GM06990 (cell line): ENCODE measurements around the gene HES1.
A peak's percentile ranks its signal among the peaks of the same experiment; 100 is the strongest.

Experiments
- DNase-seq: peaks from one replicate; pipeline ENCODE4 v3.0.0-alpha.2; 2011; ENCODE audit not compliant: insufficient read length; ENCODE audit errors: extremely low read depth
- H3K27me3 ChIP-seq: replicated peaks from 2 replicates; pipeline ENCODE4 v1.6.0; 2011; ENCODE audit warnings: low read length; ENCODE audit not compliant: control insufficient read depth, insufficient read depth
- H3K36me3 ChIP-seq: 2 replicates; pipeline ENCODE4 v1.5.1; 2011; ENCODE audit warnings: low read length; ENCODE audit not compliant: control insufficient read depth, insufficient read depth
- H3K4me3 ChIP-seq: replicated peaks from 2 replicates; pipeline ENCODE4 v1.5.1; 2011; ENCODE audit warnings: low read depth, mild to moderate bottlenecking, control low read depth, low read length
- CTCF ChIP-seq: IDR thresholded peaks from 2 replicates; pipeline ENCODE4 v1.5.1; 2011; ENCODE audit warnings: low read length, control low read depth, mild to moderate bottlenecking, inconsistent platforms; ENCODE audit not compliant: insufficient read depth, poor library complexity, severe bottlenecking

Gene HES1

GRCh38 chr3:194132465-194133286, 3.3 kb upstream of the HES1 start:
- H3K4me3 ChIP-seq: no peak overlapping the region
- no peaks in the 10 kb centered on the region for H3K36me3 ChIP-seq
- no peaks in the 10 kb centered on the region for H3K27me3 ChIP-seq
- TF ChIP-seq CTCF: no peak
- no peak for DNase-seq

- H3K36me3 ChIP-seq: no peaks in the 10 kb centered on the region
- no peak for TF ChIP-seq CTCF
- peak; percentile 66 for DNase-seq
- no peaks in the 10 kb centered on the region for H3K27me3 ChIP-seq
- peak overlapping the region; percentile 41 for H3K4me3 ChIP-seq
Measured at GRCh38 chr3:194133661-194134230, 2.2 kb upstream of the HES1 start.

- 0 out of 2 replicates have a peak, but pooled peaks cover 2% of the 10 kb centered on the region for H3K36me3 ChIP-seq
- peak; percentile 86 for DNase-seq
- H3K27me3 ChIP-seq: no peaks in the 10 kb centered on the region
- no peak for TF ChIP-seq CTCF
- peak overlapping the region; percentile 65 for H3K4me3 ChIP-seq
Measured at GRCh38 chr3:194134231-194134756, 1.7 kb upstream of the HES1 start.

GRCh38 chr3:194134757-194135515, 1.0 kb upstream of the HES1 start:
- TF ChIP-seq CTCF: no peak
- no peaks in the 10 kb centered on the region for H3K27me3 ChIP-seq
- H3K36me3 ChIP-seq: 0 out of 2 replicates have a peak, but pooled peaks cover 2% of the 10 kb centered on the region
- peak; percentile 97 for DNase-seq
- H3K4me3 ChIP-seq: peak overlapping the region; percentile 65

GRCh38 chr3:194135516-194135805, 487 bp upstream of the HES1 start:
- Histone ChIP-seq H3K27me3 (no peaks in the 10 kb centered on the region), H3K36me3 (0 out of 2 replicates have a peak, but pooled peaks cover 2% of the 10 kb centered on the region), H3K4me3 (peak overlapping the region; percentile 65)
- DNase-seq: no peak
- no peak for TF ChIP-seq CTCF
